Right atrium auricular region (tissue), 2 donors: ENCODE data around the gene RUNX3. TPM values are rescaled to one million over a fixed set of nuclear protein-coding genes. Genes with fewer than 3 reads are reported as not detected.
"Not testable (repeated sequence)": the region's sequence is repeated elsewhere in the genome, so short reads cannot be mapped to it uniquely, and the experiment has no call there.

Experiments used
- DNase-seq: peaks from one replicate; pipeline ENCODE4 v3.0.0-alpha.2; 2019; ENCODE audit warnings: low spot score
- H3K27ac ChIP-seq, 2 donors: fragments of 200-600 bp; sonication (generic); 1 replicate in 1 of 2; 2 replicates in 1 of 2; pipeline ENCODE4 v1.5.1; 2016 to 2019
- H3K27me3 ChIP-seq, 2 donors: fragments of 200-600 bp; sonication (generic); one replicate each; pipeline versions ENCODE4 v1.5.1 to v1.6.0; 2017 to 2019
- H3K36me3 ChIP-seq: fragments of 200-600 bp; sonication (generic); one replicate; pipeline ENCODE4 v1.5.1; 2016
- H3K4me1 ChIP-seq, 2 donors: fragments of 200-600 bp; sonication (generic); one replicate each; pipeline versions ENCODE4 v1.5.1 to v1.6.0; 2017 to 2019
- H3K4me3 ChIP-seq, 2 donors: fragments of 200-600 bp; sonication (generic); 1 replicate in 1 of 2; 2 replicates in 1 of 2; pipeline ENCODE4 v1.5.1; 2017 to 2019; ENCODE audit warnings: mild to moderate bottlenecking in 1 of 2, moderate library complexity in 1 of 2
- H3K9me3 ChIP-seq, 2 donors: fragments of 200-600 bp; sonication (generic); one replicate each; pipeline ENCODE4 v1.5.1; 2019
- CTCF ChIP-seq, 2 donors: fragments of 200-600 bp; sonication (generic); IDR thresholded peaks; one replicate each; pipeline ENCODE4 v1.5.1; 2019; ENCODE audit warnings: antibody characterized with exemption in 2 of 2
- total RNA-seq, 2 donors: library from RNA; depleted of rRNA; stranded (reverse); fragments of >200 nt; gene quantifications; one replicate each; pipeline ENCODE4 v1.1.0, GENCODE V29; 2016

The RUNX3 gene
- total RNA-seq, 2 donors from 2014 or later: 0.48 to 2.3 TPM

- Histone ChIP-seq H3K9me3 (peaks cover 0 to 6% of the 10 kb centered on the region in 2 donors), H3K36me3 (no peaks in the 10 kb centered on the region), H3K27ac (no peak overlapping the region), H3K4me1 (no peaks in the 10 kb centered on the region), H3K27me3 (no peaks in the 10 kb centered on the region), H3K4me3 (no peak overlapping the region)
- no peak for DNase-seq
- TF ChIP-seq CTCF (IDR thresholded peaks at IDR 0.05): no peak
Observed at GRCh38 chr1:24896176-24896575, 33.9 kb downstream of the RUNX3 start.

- Histone ChIP-seq H3K4me3 (no peak overlapping the region), H3K36me3 (no peaks in the 10 kb centered on the region), H3K27ac (no peak overlapping the region), H3K4me1 (no peaks in the 10 kb centered on the region), H3K27me3 (no peaks in the 10 kb centered on the region), H3K9me3 (peaks cover 0 to 6% of the 10 kb centered on the region in 2 donors)
- TF ChIP-seq CTCF (IDR thresholded peaks at IDR 0.05): no peak
- DNase-seq: no peak
Observed at GRCh38 chr1:24895511-24895910, 34.6 kb downstream of the RUNX3 start.

GRCh38 chr1:24894002-24894401, 36.1 kb downstream of the RUNX3 start:
- Histone ChIP-seq H3K36me3 (no peaks in the 10 kb centered on the region), H3K27ac (no peak overlapping the region), H3K4me1 (no peaks in the 10 kb centered on the region), H3K9me3 (peaks cover 0 to 6% of the 10 kb centered on the region in 2 donors), H3K4me3 (no peak overlapping the region), H3K27me3 (no peaks in the 10 kb centered on the region)
- DNase-seq: no peak
- TF ChIP-seq CTCF (IDR thresholded peaks at IDR 0.05): no peak

- H3K27me3 ChIP-seq: no peaks in the 10 kb centered on the region
- TF ChIP-seq CTCF (IDR thresholded peaks at IDR 0.05): no peak
- H3K4me3 ChIP-seq: no peak overlapping the region
- no peaks in the 10 kb centered on the region for H3K4me1 ChIP-seq
- H3K9me3 ChIP-seq: peaks cover 0 to 6% of the 10 kb centered on the region in 2 donors
- H3K27ac ChIP-seq: no peak overlapping the region
- no peak for DNase-seq
- no peaks in the 10 kb centered on the region for H3K36me3 ChIP-seq
Observed at GRCh38 chr1:24893431-24893830, 36.6 kb downstream of the RUNX3 start.

GRCh38 chr1:24892188-24893153, 37.6 kb downstream of the RUNX3 start:
- Histone ChIP-seq H3K4me3 (no peak overlapping the region), H3K4me1 (no peaks in the 10 kb centered on the region), H3K9me3 (peaks cover 0 to 6% of the 10 kb centered on the region in 2 donors), H3K27ac (no peak overlapping the region), H3K27me3 (no peaks in the 10 kb centered on the region), H3K36me3 (no peaks in the 10 kb centered on the region)
- TF ChIP-seq CTCF (IDR thresholded peaks at IDR 0.05): no peak
- no peak for DNase-seq

DNA sequence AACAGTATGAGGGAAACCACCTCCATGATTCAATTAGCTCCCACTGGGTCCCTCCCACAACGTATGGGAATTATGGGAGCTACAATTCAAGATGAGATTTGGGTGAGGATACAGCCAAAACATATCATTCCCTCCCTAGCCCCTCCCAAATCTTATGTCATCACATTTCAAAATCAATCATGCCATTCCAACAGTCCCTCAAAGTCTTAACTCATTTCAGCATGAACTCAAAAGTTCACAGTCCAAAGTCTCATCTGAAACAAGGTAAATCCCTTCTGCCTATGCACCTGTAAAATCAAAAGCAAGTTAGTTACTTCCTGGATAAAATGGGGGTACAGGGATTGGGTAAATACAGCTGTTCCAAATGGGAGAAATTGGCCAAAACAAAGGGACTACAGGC, 38.7 kb downstream of the RUNX3 start:
- H3K9me3 ChIP-seq, H3K36me3 ChIP-seq, DNase-seq, H3K4me1 ChIP-seq, H3K27ac ChIP-seq, H3K4me3 ChIP-seq, H3K27me3 ChIP-seq: not testable (repeated sequence)
